H1 (cell line): ENCODE results near the gene USH2A. TPM values are rescaled to one million over a fixed set of nuclear protein-coding genes. Genes with fewer than 3 reads are reported as not detected.
A peak's percentile ranks its signal among the peaks of the same experiment; 100 is the strongest.

ENCODE experiments used
- CTCF ChIA-PET: fragments of 300-600 bp; sonication (Branson Sonifier 250); formaldehyde crosslinking; loops from one replicate; lab custom pipeline; 2021; ENCODE audit not compliant: partially characterized antibody; lab: Charles Lee
- POLR2A ChIA-PET: fragments of 300-600 bp; sonication (Branson Sonifier 250); formaldehyde crosslinking; loops from one replicate; lab custom pipeline; 2021; ENCODE audit warnings: inconsistent platforms; ENCODE audit not compliant: partially characterized antibody; lab: Charles Lee
- DNase-seq, 2 experiments: peaks; one replicate each; pipeline versions ENCODE4 v3.0.0 to v3.0.0-alpha.2; 2010 to 2022; ENCODE audit warnings: low spot score in 2 of 2, low read depth in 1 of 2, mixed read lengths in 1 of 2
- FAIRE-seq: peaks from 2 replicates; lab custom pipeline; 2011; peaks lifted over from hg19 to GRCh38; lab: Jason Lieb, UNC
- H2AFZ ChIP-seq: 2 replicates; pipeline ENCODE4 v1.8.1; 2012; ENCODE audit warnings: low read length, inconsistent platforms
- H2AK5ac ChIP-seq: 2 replicates; pipeline ENCODE4 v1.6.1; 2013; ENCODE audit warnings: low read depth, low read length
- H2BK120ac ChIP-seq: replicated peaks from 2 replicates; pipeline ENCODE3; 2013; ENCODE audit warnings: low read depth, low read length, inconsistent platforms
- H2BK12ac ChIP-seq: 2 replicates; pipeline ENCODE4 v1.6.1; 2013; ENCODE audit warnings: low read depth, low read length
- H2BK15ac ChIP-seq: 2 replicates; pipeline ENCODE4 v1.6.1; 2013; ENCODE audit warnings: low read length
- H2BK20ac ChIP-seq: 2 replicates; pipeline ENCODE4 v1.6.1; 2013; ENCODE audit warnings: low read length
- H2BK5ac ChIP-seq: 2 replicates; pipeline ENCODE4 v1.6.1; 2013; ENCODE audit warnings: low read depth, low read length
- H3K14ac ChIP-seq: 2 replicates; pipeline ENCODE4 v1.6.1; 2013; ENCODE audit warnings: inconsistent platforms; ENCODE audit not compliant: insufficient read length
- H3K18ac ChIP-seq: 2 replicates; pipeline ENCODE4 v1.6.1; 2013; ENCODE audit warnings: low read length; ENCODE audit errors: extremely low read depth
- H3K23ac ChIP-seq: 2 replicates; pipeline ENCODE4 v1.6.1; 2013; ENCODE audit warnings: inconsistent platforms; ENCODE audit not compliant: insufficient read length
- H3K23me2 ChIP-seq: 2 replicates; pipeline ENCODE4 v1.6.1; 2013; ENCODE audit warnings: low read depth, low read length
- H3K27ac ChIP-seq: 2 replicates; pipeline ENCODE4 v1.6.1; 2011; ENCODE audit warnings: low read depth, low read length, inconsistent platforms
- H3K27me3 ChIP-seq, 4 experiments: replicated peaks in 1 of 4; 1 replicate in 1 of 4; 2 replicates in 3 of 4; pipeline versions ENCODE4 v1.6.1 to v1.8.1; 2011 to 2013; ENCODE audit warnings: low read length in 3 of 4, mild to moderate bottlenecking in 3 of 4, inconsistent platforms in 2 of 4, mixed read lengths in 2 of 4, moderate library complexity in 1 of 4; ENCODE audit not compliant: control insufficient read depth in 3 of 4, insufficient read depth in 3 of 4; ENCODE audit errors: extremely low read depth in 1 of 4
- H3K36me3 ChIP-seq, 4 experiments: 2 replicates each; pipeline versions ENCODE4 v1.6.1 to v1.8.1; 2011 to 2013; ENCODE audit warnings: mild to moderate bottlenecking in 4 of 4, low read length in 3 of 4, moderate library complexity in 2 of 4, control low read depth in 1 of 4, inconsistent platforms in 1 of 4; ENCODE audit not compliant: insufficient read depth in 4 of 4, control insufficient read depth in 2 of 4
- H3K4ac ChIP-seq: replicated peaks from 2 replicates; pipeline ENCODE3; 2013; ENCODE audit warnings: low read length, low read depth, mixed read lengths, inconsistent platforms; ENCODE audit not compliant: insufficient read length
- H3K4me1 ChIP-seq, 4 experiments: replicated peaks in 1 of 4; 1 replicate in 1 of 4; 2 replicates in 3 of 4; pipeline versions ENCODE4 v1.6.1 to v1.8.1; 2011 to 2013; ENCODE audit warnings: low read length in 3 of 4, inconsistent platforms in 2 of 4, mixed read lengths in 1 of 4; ENCODE audit not compliant: insufficient read depth in 4 of 4, control insufficient read depth in 3 of 4
- H3K4me2 ChIP-seq, 2 experiments: 2 replicates each; pipeline versions ENCODE4 v1.6.1 to v1.8.1; 2011 to 2013; ENCODE audit warnings: low read depth in 2 of 2, low read length in 2 of 2, control low read depth in 1 of 2, inconsistent platforms in 1 of 2, mild to moderate bottlenecking in 1 of 2; ENCODE audit not compliant: insufficient read depth in 1 of 2
- H3K4me3 ChIP-seq, 4 experiments: fragments of 200-600, 300-600 bp in 1 of 4; sonication (generic), shearing (Covaris generic), sonication (Bioruptor Twin) in 1 of 4; 2 replicates each; pipeline versions ENCODE4 v1.5.1 to v1.8.1; 2011 to 2016; ENCODE audit warnings: low read length in 4 of 4, low read depth in 3 of 4, control low read depth in 2 of 4, inconsistent platforms in 2 of 4, mild to moderate bottlenecking in 2 of 4, mixed read lengths in 1 of 4, moderate library complexity in 1 of 4; ENCODE audit not compliant: insufficient read depth in 2 of 4; ENCODE audit errors: extremely low read depth in 1 of 4
- H3K56ac ChIP-seq: replicated peaks from 2 replicates; pipeline ENCODE3; 2013; ENCODE audit warnings: low read depth, mild to moderate bottlenecking, mixed read lengths, low read length, inconsistent platforms; ENCODE audit not compliant: insufficient read length
- H3K79me1 ChIP-seq: 2 replicates; pipeline ENCODE4 v1.6.1; 2013; ENCODE audit warnings: low read depth, low read length, control low read depth
- H3K79me2 ChIP-seq, 2 experiments: 2 replicates each; pipeline versions ENCODE4 v1.6.1 to v1.8.1; 2012 to 2013; ENCODE audit warnings: low read length in 2 of 2, mild to moderate bottlenecking in 2 of 2, inconsistent platforms in 1 of 2; ENCODE audit not compliant: insufficient read depth in 2 of 2, control insufficient read depth in 1 of 2
- H3K9ac ChIP-seq, 4 experiments: replicated peaks in 1 of 4; 1 replicate in 1 of 4; 2 replicates in 3 of 4; pipeline versions ENCODE4 v1.6.1 to v1.8.1; 2011 to 2013; ENCODE audit warnings: low read depth in 3 of 4, low read length in 3 of 4, control low read depth in 2 of 4, mild to moderate bottlenecking in 2 of 4, moderate library complexity in 2 of 4, inconsistent platforms in 1 of 4; ENCODE audit errors: extremely low read depth in 1 of 4
- H3K9me3 ChIP-seq, 2 experiments: 2 replicates each; pipeline versions ENCODE4 v1.6.1 to v1.8.1; 2012 to 2013; ENCODE audit warnings: mild to moderate bottlenecking in 2 of 2, moderate library complexity in 2 of 2, control low read depth in 1 of 2, inconsistent platforms in 1 of 2, low read depth in 1 of 2, low read length in 1 of 2, mixed read lengths in 1 of 2; ENCODE audit not compliant: insufficient read depth in 2 of 2
- H4K20me1 ChIP-seq, 2 experiments: replicated peaks in 1 of 2; 2 replicates each; pipeline versions ENCODE3 to v1.8.1; 2011 to 2013; ENCODE audit warnings: inconsistent platforms in 2 of 2, low read length in 2 of 2, mild to moderate bottlenecking in 1 of 2; ENCODE audit not compliant: insufficient read depth in 2 of 2, control insufficient read depth in 1 of 2
- H4K5ac ChIP-seq: 2 replicates; pipeline ENCODE4 v1.6.1; 2013; ENCODE audit warnings: low read length, low read depth, mixed read lengths, inconsistent platforms; ENCODE audit not compliant: insufficient read length
- H4K8ac ChIP-seq: 2 replicates; pipeline ENCODE4 v1.8.0; 2013; ENCODE audit warnings: mild to moderate bottlenecking, moderate library complexity, low read length, inconsistent platforms; ENCODE audit not compliant: insufficient read depth; ENCODE audit errors: extremely low read depth
- H4K91ac ChIP-seq: replicated peaks from 2 replicates; pipeline ENCODE3; 2013; ENCODE audit warnings: low read length, mixed read lengths, inconsistent platforms; ENCODE audit not compliant: insufficient read length
- SAP30 ChIP-seq: fragments of 300-600 bp; sonication (generic); IDR thresholded peaks from 2 replicates; pipeline ENCODE4 v1.7.1; 2012; ENCODE audit warnings: low read length, moderate library complexity, mild to moderate bottlenecking, inconsistent platforms; ENCODE audit not compliant: insufficient read depth, insufficient replicate concordance
- TEAD4 ChIP-seq: IDR thresholded peaks from 2 replicates; pipeline ENCODE4 v1.6.1; 2012; ENCODE audit warnings: low read depth, low read length, inconsistent platforms, mixed read lengths
- WGBS, 2 experiments: shearing (Covaris generic) in 1 of 2; methylation state at CpG; one replicate each; pipeline versions ENCODE4 v1.1.6 to v1.1.7; 2013 to 2015; ENCODE audit warnings: low lambda C conversion rate in 2 of 2, mixed read lengths in 2 of 2, inconsistent platforms in 1 of 2, low coverage in 1 of 2, missing lambda C conversion rate in 1 of 2; ENCODE audit not compliant: insufficient replicate concordance in 2 of 2, insufficient coverage in 1 of 2, insufficient read length in 1 of 2; ENCODE audit errors: extremely low coverage in 1 of 2, missing lambda C conversion rate in 1 of 2; 5-methylcytosine and 5-hydroxymethylcytosine counted together
- polyA plus RNA-seq, 7 experiments: library from polyadenylated mRNA; depleted of rRNA in 3 of 7; stranded (reverse) in 5 of 7; unstranded in 2 of 7; fragments of >200 nt in 5 of 7; fragments of 200-250 nt in 2 of 7; gene quantifications; 1 replicate in 5 of 7; 2 replicates in 1 of 7; 4 replicates in 1 of 7; pipeline versions ENCODE4 v1.2.1 to v1.2.3, GENCODE V29; 2011 to 2013; ENCODE audit warnings: missing spikeins in 2 of 7, mixed read lengths in 2 of 7
- total RNA-seq: library from RNA; stranded (reverse); fragmentation: NEBNext Ultra II Directional; extraction: Animal tissue kit (Norgen Biotek cat#: 25700); gene quantifications from 2 replicates; pipeline ENCODE4 v1.2.1, GENCODE V29; 2021

The USH2A gene
- total and polyA plus RNA-seq, 2 of the 8 experiments (the other 6 are each of a cell fraction or from before 2014, with no cell fraction given) = 0.02 to 0.17 TPM

- H3K9me3 ChIP-seq = no peaks in the 10 kb centered on the region
- H3K79me1 ChIP-seq = no peaks in the 10 kb centered on the region
- no peak for DNase-seq
- TF ChIP-seq SAP30 (no peak), TEAD4 (0 out of 2 replicates have a peak, but pooled peaks have one; percentile 10)
- no peak overlapping the region for H2BK5ac ChIP-seq
- H2AK5ac ChIP-seq = no peak overlapping the region
- peaks cover 0 to 2% (median 0%) of the 10 kb centered on the region in 4 experiments; a peak in 1 of 7 replicates for H3K4me1 ChIP-seq
- no peak overlapping the region for H3K18ac ChIP-seq
- H3K23me2 ChIP-seq = no peaks in the 10 kb centered on the region
- no peak overlapping the region for H3K9ac ChIP-seq
- H2BK120ac ChIP-seq = no peak overlapping the region
- WGBS, 2 experiments = 87% methylated on average over 3 of the region's 3 CpGs; no CpG with 5 or more reads in 1 of the 2 experiments
- H2BK12ac ChIP-seq = no peak overlapping the region
- ChIA-PET CTCF (interaction anchor here (1.2 to 1.5 kb wide), 3 partner anchors 13 to 64 kb away, joined by 3 read pairs; no protein-coding TSS in a partner anchor), POLR2A (no interaction called here)
- no peak for FAIRE-seq
- H4K91ac ChIP-seq = no peak overlapping the region
- no peaks in the 10 kb centered on the region for H3K27me3 ChIP-seq
- H3K27ac ChIP-seq = no peak overlapping the region
- H3K36me3 ChIP-seq = peaks cover 0 to 53% (median 10%) of the 10 kb centered on the region in 4 experiments; a peak in 5 of 8 replicates
- no peak overlapping the region for H4K8ac ChIP-seq
- no peak overlapping the region for H2AFZ ChIP-seq
- no peak overlapping the region for H2BK15ac ChIP-seq
- H3K14ac ChIP-seq = no peak overlapping the region
- H3K4ac ChIP-seq = no peak overlapping the region
- H3K56ac ChIP-seq = no peak overlapping the region
- H3K4me3 ChIP-seq = no peak overlapping the region
- no peak overlapping the region for H3K4me2 ChIP-seq
- no peaks in the 10 kb centered on the region for H3K79me2 ChIP-seq
- no peak overlapping the region for H4K5ac ChIP-seq
- H4K20me1 ChIP-seq = no peaks in the 10 kb centered on the region
- H3K23ac ChIP-seq = no peak overlapping the region
- H2BK20ac ChIP-seq = no peak overlapping the region
These were observed 817.2 kb downstream of the USH2A start for GRCh38 chr1:215606036-215606435.
